Cardiac muscle cell (in vitro differentiated cells and primary cell): ENCODE data around the gene TEAD3. TPM values are rescaled to one million over a fixed set of nuclear protein-coding genes. Genes with fewer than 3 reads are reported as not detected.
A peak's percentile ranks its signal among the peaks of the same experiment; 100 is the strongest.

ENCODE experiments used
- DNase-seq, 2 donors: peaks; one replicate each; pipeline versions ENCODE4 v3.0.0 to v3.0.0-alpha.2; 2010 to 2017; ENCODE audit warnings: low read depth in 1 of 2, low spot score in 1 of 2
- H3K27ac ChIP-seq: fragments of 200-600 bp; sonication (generic); 2 replicates; pipeline ENCODE4 v1.5.1; 2016
- H3K27me3 ChIP-seq: fragments of 200-600 bp; sonication (generic); 2 replicates; pipeline ENCODE4 v1.6.0; 2016; ENCODE audit warnings: control low read depth
- H3K36me3 ChIP-seq: fragments of 200-600 bp; sonication (generic); 2 replicates; pipeline ENCODE4 v1.5.1; 2016; ENCODE audit warnings: control low read depth
- H3K4me1 ChIP-seq: fragments of 200-600 bp; sonication (generic); 2 replicates; pipeline ENCODE4 v1.8.1; 2017; ENCODE audit warnings: low read depth, mild to moderate bottlenecking, mixed run types
- H3K4me3 ChIP-seq: fragments of 200-600 bp; sonication (generic); 2 replicates; pipeline ENCODE4 v1.5.1; 2016; ENCODE audit warnings: mild to moderate bottlenecking
- H3K9me3 ChIP-seq: fragments of 200-600 bp; sonication (generic); 2 replicates; pipeline ENCODE4 v1.5.1; 2017; ENCODE audit warnings: low read depth, mild to moderate bottlenecking, control low read depth
- CTCF ChIP-seq: IDR thresholded peaks from 2 replicates; pipeline ENCODE4 v1.5.1; 2012; ENCODE audit warnings: low read depth, mild to moderate bottlenecking, low read length
- polyA plus RNA-seq: library from polyadenylated mRNA; unstranded; fragments of >200 nt; fragmentation: Nextera tagmentation; extraction: Ambion mirVana; gene quantifications from 2 replicates; pipeline ENCODE4 v1.2.1, GENCODE V29; 2016
- total RNA-seq: library from RNA; depleted of rRNA; stranded (reverse); fragments of >200 nt; gene quantifications from 2 replicates; pipeline ENCODE4 v1.2.3, GENCODE V29; 2016

TEAD3 gene
- total and polyA plus RNA-seq, 2 experiments from 2014 or later: 64.0 to 98.6 TPM

- H3K27ac ChIP-seq: peak overlapping the region; percentile 85
- no peak for DNase-seq
- H3K36me3 ChIP-seq: peaks cover 29% of the 10 kb centered on the region
- H3K27me3 ChIP-seq: no peaks in the 10 kb centered on the region
- no peak overlapping the region for H3K4me3 ChIP-seq
- H3K4me1 ChIP-seq: peaks cover 16% of the 10 kb centered on the region
- H3K9me3 ChIP-seq: no peaks in the 10 kb centered on the region
- TF ChIP-seq CTCF: no peak
These were observed 26.2 kb downstream of the TEAD3 start for GRCh38 chr6:35470663-35471120.

GRCh38 chr6:35469751-35470662 lies 26.9 kb downstream of the TEAD3 start:
- H3K9me3 ChIP-seq: no peaks in the 10 kb centered on the region
- peak; percentile 34 to 44 for DNase-seq
- TF ChIP-seq CTCF: no peak
- H3K4me1 ChIP-seq: peaks cover 16% of the 10 kb centered on the region
- peak overlapping the region; percentile 85 for H3K27ac ChIP-seq
- H3K27me3 ChIP-seq: no peaks in the 10 kb centered on the region
- peaks cover 34% of the 10 kb centered on the region for H3K36me3 ChIP-seq
- peak overlapping the region; percentile 58 for H3K4me3 ChIP-seq

- H3K27ac ChIP-seq: peak overlapping the region; percentile 85
- no peak for TF ChIP-seq CTCF
- no peaks in the 10 kb centered on the region for H3K9me3 ChIP-seq
- peaks cover 31% of the 10 kb centered on the region for H3K36me3 ChIP-seq
- H3K4me3 ChIP-seq: peak overlapping the region; percentile 58
- peaks cover 16% of the 10 kb centered on the region for H3K4me1 ChIP-seq
- H3K27me3 ChIP-seq: no peaks in the 10 kb centered on the region
- no peak for DNase-seq
These were observed 27.7 kb downstream of the TEAD3 start for GRCh38 chr6:35468980-35469750.

- Histone ChIP-seq H3K4me3 (peak within 1 kb of the TSS; percentile 58), H3K27ac (peak within 1 kb of the TSS; percentile 85), H3K36me3 (peaks cover 31% of the 10 kb centered on the region), H3K4me1 (peaks cover 16% of the 10 kb centered on the region), H3K27me3 (no peaks in the 10 kb centered on the region), H3K9me3 (no peaks in the 10 kb centered on the region)
- peak; percentile 97 for TF ChIP-seq CTCF
- peak; percentile 97 to 98 for DNase-seq
These were observed 28.5 kb downstream of the TEAD3 start, which contains the start of gene RPL10A for GRCh38 chr6:35468181-35468979. Gene RPL10A, plus strand, starts transcription at chr6:35468401. Its CDS starts 34 bp downstream, at chr6:35468435.

- Histone ChIP-seq H3K36me3 (peaks cover 22% of the 10 kb centered on the region), H3K9me3 (no peaks in the 10 kb centered on the region), H3K27ac (no peak overlapping the region), H3K4me3 (no peak overlapping the region), H3K27me3 (no peaks in the 10 kb centered on the region), H3K4me1 (peaks cover 11% of the 10 kb centered on the region)
- DNase-seq: no peak
- no peak for TF ChIP-seq CTCF
These were observed 31.2 kb downstream of the TEAD3 start for GRCh38 chr6:35465646-35466045.
